ENCODE data around the gene KIF6.

KIF6 gene

DNA sequence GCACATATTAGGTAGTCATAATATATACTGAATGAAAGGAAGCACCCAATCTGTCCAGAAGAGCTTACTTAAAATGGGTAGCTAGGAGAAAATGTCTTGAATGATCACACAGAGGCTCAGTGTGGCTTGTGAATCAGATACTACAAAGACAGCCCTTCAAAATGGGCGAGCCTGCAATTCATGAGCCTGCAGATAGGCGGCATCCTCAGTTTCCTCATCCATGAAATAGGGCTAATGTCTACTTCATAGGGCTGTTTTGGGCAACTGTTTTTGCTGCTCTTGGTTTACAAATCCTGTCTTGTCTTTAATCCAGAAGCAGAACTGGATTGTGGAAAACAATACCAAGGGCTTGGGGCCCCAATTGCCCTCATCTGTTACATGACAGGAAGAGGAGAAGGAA is 273.4 kb downstream of the KIF6 start:
- no peak for DNase-seq (ENCODE audit: low read depth)

DNA sequence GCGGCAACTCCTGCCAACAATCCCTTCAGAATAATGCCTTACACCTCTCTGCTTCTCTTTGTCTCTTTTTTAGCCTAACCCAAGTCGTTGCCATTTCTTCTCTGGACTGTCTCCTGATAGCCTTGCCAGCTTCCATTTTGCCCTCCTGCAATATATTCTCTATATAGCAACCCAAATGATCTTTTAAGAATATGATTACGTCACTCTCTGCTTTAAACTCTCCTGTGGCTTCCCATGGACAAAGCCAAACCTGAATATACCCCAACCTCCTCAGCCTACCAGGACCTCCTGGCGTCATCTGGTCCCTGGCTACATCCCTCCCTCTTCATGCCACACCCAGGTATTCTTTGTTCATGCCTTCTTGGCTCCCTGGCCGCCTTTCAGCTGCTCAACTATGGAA is 276.2 kb downstream of the KIF6 start:
- no peak for DNase-seq (ENCODE audit: low read depth)

- DNase-seq (ENCODE audit: low read depth) = no peak
Observed at GRCh38 chr6:39446909-39447308, 278.3 kb downstream of the KIF6 start.

GRCh38 chr6:39445667-39446066 is 279.5 kb downstream of the KIF6 start:
- no peak for DNase-seq (ENCODE audit: low read depth)

DNA sequence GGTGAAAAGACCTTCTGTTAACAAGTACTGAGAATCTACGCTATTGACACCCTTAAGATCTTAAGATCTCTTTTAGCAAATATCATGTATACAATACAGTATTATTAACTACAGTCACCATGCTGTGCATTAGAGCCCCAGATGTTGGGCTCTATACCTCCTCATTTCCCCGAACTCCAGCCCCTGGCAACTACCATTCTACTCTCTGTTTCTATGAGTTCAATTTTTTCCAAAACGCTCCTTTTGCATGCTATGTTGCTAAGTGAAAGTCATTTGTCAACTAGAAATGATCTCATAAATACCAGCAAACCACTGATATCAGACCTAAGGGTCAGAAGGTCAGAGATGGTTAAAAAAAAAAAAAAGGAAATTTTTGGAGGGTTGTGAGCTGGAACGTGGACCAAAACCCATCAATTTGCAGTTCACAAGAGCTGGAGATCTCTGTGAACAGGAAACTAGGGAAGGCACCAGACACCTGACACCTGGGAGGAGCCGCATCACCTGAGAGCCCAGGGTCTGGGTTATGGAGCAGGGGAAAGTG is 280.7 kb downstream of the KIF6 start:
- DNase-seq (ENCODE audit: low read depth) = no peak

- DNase-seq (ENCODE audit: low read depth) = no peak
Observed at GRCh38 chr6:39441986-39442385, 283.2 kb downstream of the KIF6 start.

DNA sequence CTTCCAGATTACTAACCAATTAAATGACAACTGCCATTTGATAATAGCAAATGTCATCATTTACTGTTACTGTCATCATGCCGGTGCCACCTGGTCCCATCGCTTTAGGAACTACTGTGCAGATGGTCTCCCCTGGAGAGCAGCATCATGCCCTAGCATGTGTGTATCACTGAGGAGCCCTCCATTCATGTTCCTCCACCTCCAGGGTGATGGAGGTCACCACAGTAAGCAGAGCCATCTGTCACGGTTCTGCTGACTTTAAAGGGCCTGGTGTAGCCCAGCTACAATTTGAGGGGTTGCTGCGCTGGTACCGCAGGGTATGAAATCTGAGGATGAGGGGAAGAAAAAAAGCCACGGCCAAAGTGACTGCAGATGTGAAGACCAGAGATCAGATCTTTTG is 283.9 kb downstream of the KIF6 start:
- DNase-seq (ENCODE audit: low read depth) = no peak

- no peak for DNase-seq (ENCODE audit: low read depth)
Observed at GRCh38 chr6:39440039-39440426, 285.2 kb downstream of the KIF6 start.

GRCh38 chr6:39439342-39440038 is 285.7 kb downstream of the KIF6 start:
- no peak for DNase-seq (ENCODE audit: low read depth)

DNA sequence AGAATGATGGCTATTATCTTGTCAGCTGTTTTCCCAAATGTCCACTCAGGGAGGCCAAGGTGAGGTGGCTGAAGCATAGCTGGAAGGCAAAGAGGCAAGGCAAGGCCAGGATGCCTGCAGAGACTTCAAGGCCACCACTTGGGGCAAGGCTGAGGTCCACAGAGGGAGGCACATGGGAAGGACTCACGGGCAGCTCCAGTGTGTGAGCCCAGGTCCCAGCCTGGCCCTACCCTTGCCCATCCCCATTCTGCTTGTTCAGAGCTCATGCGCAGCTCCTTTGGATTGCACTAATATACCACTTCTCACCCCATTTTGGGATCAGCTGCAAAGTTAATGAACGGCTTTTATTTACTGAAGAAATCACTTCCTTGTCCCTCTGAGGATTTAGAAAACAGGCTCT is 291.6 kb downstream of the KIF6 start:
- no peak for DNase-seq (ENCODE audit: low read depth)

- DNase-seq (ENCODE audit: low read depth) = no peak
Observed at GRCh38 chr6:39432330-39433025, 292.7 kb downstream of the KIF6 start.

DNA sequence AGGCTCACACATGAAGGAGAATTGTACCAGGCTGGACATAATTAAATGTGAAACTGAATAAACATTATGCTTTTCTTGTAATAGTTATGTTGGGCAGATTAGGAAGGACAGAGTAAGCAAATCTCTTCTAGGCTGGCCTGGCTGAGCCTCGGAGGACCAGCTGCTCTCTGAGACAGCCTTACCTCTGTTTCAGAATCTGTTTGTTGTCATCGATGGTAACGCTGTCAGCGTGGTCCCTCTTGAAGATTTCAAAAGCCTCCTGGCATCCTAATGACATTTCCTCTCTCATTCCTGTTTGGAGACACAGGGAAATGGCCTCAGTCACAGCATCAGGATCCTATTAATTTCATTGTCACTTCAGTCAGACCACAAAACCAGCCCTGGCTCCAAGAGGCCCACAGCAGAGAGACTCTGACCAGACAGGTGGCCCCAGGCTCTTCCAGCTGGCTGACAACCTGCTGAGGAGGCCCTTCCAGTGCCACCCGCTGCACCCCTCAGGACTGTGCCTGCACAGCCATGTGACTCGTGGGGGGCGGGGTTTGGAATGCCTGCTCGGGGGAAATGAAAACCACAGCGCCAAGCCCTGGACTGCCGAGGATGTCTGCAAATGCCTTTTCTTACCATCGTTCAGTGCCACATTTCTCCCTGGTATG is 294.2 kb downstream of the KIF6 start:
- DNase-seq (ENCODE audit: low read depth) = no peak

GRCh38 chr6:39430446-39430845 is 294.8 kb downstream of the KIF6 start:
- no peak for DNase-seq (ENCODE audit: low read depth)

GRCh38 chr6:39428816-39429215 is 296.4 kb downstream of the KIF6 start:
- DNase-seq (ENCODE audit: low read depth) = no peak

GRCh38 chr6:39428152-39428551 is 297.1 kb downstream of the KIF6 start:
- DNase-seq (ENCODE audit: low read depth) = no peak

DNA sequence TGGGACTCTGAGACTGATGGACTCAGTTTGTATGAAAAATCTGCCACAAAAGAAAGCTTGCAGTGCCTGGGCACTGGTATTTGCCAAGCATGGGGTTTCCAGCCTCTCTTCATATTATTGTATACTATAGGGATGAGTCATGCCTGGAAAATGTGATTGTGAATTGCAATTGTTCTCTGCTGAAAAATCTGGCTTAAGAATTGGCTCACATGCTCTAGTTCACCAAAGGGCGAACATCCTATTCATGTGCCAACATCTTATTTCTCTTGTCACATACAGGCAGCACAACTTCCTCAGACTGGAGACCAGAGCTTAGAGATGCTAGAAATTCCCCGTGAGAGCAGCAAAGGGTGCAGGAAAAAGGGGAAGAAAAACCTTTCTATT is 299.1 kb downstream of the KIF6 start:
- no peak for DNase-seq (ENCODE audit: low read depth)

GRCh38 chr6:39425346-39426072 is 299.7 kb downstream of the KIF6 start:
- no peak for DNase-seq (ENCODE audit: low read depth)

DNA sequence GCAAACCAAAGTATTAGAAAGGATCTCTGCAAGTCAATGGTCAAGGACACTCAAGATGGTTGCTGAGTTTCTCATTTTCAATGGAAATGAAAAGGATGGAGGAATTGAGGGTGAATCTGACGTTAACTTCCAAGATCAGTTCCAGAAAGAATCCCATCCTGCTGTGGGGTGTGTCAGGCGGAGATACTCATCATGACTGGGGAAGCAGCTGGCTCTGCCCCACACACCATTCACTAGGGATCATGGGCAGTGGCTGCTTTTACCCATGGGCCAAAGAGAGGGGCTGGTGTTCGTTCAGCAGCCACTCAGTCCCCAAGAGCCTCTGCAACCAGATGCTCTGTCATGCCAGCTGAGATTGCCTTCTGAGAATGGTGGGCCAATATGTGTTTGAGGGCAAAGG is 300.4 kb downstream of the KIF6 start:
- DNase-seq (ENCODE audit: low read depth) = no peak

DNA sequence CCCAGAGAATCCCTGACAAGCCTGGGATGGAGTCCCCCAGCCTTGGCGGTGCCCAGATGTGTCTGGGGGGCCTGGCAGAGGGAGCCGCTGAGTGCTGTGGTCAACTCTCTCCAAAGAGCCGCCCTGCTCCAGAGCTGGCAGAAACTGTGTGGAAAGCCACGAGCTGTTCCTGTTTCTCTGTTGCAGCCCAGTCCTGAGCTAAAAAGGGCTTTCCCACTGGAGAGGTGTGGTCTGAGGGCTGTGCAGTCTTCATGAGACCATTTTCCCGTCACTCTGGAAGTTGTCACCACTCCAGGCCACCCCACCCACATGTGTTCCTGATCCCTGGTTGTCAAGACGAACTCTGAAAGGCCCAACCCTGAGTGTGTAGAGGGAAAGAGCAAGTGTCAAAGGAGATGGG is 303.0 kb downstream of the KIF6 start:
- no peak for DNase-seq (ENCODE audit: low read depth)

DNA sequence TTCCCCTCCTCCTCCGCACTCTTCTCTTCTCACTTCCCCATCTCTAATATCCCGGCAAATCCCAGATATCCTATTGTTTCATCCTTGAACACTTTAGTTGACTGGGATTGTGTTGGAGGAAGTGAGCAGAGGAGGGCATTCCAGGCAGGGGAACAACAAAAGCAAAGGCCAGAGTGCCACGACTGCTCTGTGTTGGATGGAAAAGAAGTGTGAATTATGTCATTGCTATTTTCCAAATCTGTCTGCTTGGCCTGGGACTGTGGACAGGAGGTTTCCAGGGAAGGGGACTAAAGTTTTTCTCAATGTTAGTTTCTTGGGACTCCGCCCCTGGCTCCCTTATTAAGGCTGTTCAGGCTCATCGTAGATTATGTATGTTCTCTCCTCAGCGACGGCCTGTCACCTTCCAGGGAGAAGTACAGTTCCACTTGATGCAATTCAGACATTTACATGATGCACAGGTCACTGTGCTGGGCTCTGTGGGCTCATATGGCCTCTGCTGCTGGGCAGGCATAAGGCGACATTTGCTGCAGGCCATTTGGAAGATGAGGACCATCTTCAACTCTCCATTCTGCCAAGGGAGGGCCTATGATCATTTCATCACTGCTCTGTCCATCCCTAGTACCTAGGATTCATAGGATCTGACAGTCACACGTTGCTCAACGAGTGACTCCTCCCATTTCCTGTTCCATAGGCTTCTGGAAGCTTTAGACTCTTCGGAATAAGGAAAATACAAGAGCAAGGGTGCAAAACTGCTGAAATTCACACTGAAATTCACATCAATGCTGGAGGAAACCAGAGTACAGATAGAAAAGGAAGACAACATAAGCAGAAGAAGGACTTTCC is 303.6 kb downstream of the KIF6 start:
- DNase-seq (ENCODE audit: low read depth) = no peak

Measured in stimulated activated CD8-positive, alpha-beta memory T cell treated with anti-CD3 and anti-CD28 coated beads, Interleukin-7, amount 100 ng/mL, for 24 hours (primary cell).